ENCODE measurements around the gene CDYL2.

DNA sequence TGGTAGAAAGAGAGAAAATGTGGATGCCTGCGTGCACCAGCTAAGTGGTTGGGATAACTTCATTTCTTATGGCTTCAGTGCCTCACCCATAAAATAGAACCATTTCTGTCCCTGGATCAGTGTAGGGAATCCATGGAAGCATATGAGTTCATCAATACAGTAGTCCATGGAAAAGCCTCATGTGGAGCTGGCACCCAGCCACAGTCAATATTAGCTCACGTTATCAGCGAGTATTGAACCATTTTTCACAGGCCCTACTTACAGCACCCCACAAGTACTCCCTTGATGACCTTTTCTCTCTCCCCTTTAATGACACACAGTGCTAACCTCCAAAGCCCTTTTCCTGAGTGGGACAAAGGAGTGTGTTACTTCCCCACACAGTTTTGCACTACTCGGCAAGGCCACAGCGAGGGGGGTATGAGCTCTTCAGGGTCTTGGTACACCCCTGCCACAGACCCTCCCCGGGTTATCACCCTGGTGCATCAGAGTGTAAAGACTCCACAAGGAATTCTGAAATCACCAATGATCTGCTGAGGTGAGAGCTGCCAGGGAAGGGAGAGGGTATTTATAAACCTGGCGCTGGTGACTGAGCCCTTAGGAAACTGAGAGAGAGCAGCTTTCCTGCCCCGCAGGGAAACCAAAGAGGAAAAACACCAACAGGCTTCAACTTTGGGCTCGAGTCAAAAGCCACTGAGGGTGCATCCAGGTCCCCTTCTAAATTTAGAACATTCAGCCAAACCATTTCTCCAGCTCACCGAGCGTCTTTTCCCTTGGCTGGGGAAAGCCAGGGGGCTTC, 226.7 kb downstream of the CDYL2 start:
- TF ChIP-seq, protein P1, sequence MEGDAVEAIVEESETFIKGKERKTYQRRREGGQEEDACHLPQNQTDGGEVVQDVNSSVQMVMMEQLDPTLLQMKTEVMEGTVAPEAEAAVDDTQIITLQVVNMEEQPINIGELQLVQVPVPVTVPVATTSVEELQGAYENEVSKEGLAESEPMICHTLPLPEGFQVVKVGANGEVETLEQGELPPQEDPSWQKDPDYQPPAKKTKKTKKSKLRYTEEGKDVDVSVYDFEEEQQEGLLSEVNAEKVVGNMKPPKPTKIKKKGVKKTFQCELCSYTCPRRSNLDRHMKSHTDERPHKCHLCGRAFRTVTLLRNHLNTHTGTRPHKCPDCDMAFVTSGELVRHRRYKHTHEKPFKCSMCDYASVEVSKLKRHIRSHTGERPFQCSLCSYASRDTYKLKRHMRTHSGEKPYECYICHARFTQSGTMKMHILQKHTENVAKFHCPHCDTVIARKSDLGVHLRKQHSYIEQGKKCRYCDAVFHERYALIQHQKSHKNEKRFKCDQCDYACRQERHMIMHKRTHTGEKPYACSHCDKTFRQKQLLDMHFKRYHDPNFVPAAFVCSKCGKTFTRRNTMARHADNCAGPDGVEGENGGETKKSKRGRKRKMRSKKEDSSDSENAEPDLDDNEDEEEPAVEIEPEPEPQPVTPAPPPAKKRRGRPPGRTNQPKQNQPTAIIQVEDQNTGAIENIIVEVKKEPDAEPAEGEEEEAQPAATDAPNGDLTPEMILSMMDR (IDR thresholded peaks at IDR 0.05) = no peak
- TF ChIP-seq POLR2A (IDR thresholded peaks at IDR 0.05) = no peak

Data from body of pancreas (tissue), 4 donors.